ENCODE results near the gene NUTF2. TPM values are rescaled to one million over a fixed set of nuclear protein-coding genes. Genes with fewer than 3 reads are reported as not detected.
A peak's percentile ranks its signal among the peaks of the same experiment; 100 is the strongest.
"Not testable (repeated sequence)": the region's sequence is repeated elsewhere in the genome, so short reads cannot be mapped to it uniquely, and the experiment has no call there.

NUTF2 gene
- total RNA-seq, 1 experiment from 2014 or later = 145 TPM

- ChIA-PET RAD21 (ENCODE audit: low non-redundant PET in 1 of 2, low total read pairs in 2 of 2, uncharacterized antibody in 2 of 2, unreplicated experiment in 2 of 2) (no interaction called here), CTCF (interaction anchor here (1.1 to 1.9 kb wide), 2 partner anchors 47 to 190 kb away, joined by 4 to 12 read pairs; no protein-coding TSS in a partner anchor), POLR2A (no interaction called here)
- H2AFZ ChIP-seq (ENCODE audit: low read depth, low read length, poor library complexity, severe bottlenecking) = no peak overlapping the region
- H3K9me3 ChIP-seq (ENCODE audit: control insufficient read depth in 1 of 2, insufficient read depth in 1 of 2, low read depth in 1 of 2, low read length in 2 of 2) = no peaks in the 10 kb centered on the region
- H3K79me2 ChIP-seq (ENCODE audit: insufficient read depth, low read length) = peaks cover 82% of the 10 kb centered on the region
- no peak for DNase-seq (ENCODE audit: low read depth, low spot score)
- H3K36me3 ChIP-seq (ENCODE audit: control insufficient read depth in 1 of 2, insufficient read depth in 2 of 2, low read length in 2 of 2) = peaks cover 13 to 35% of the 10 kb centered on the region in 2 experiments; a peak in 3 of 4 replicates
- H3K9ac ChIP-seq (ENCODE audit: low read length) = no peak overlapping the region
- intact Hi-C loops (cut with micrococcal nuclease) = no loop called here
- no TSS peak for BruUV-seq (replicated peaks)
- peaks cover 4% of the 10 kb centered on the region; the same call in 1 of the 2 replicates for H4K20me1 ChIP-seq (ENCODE audit: insufficient read depth)
- H3K4me1 ChIP-seq (ENCODE audit: control insufficient read depth in 1 of 2, insufficient read depth in 2 of 2, low read length in 2 of 2) = peaks cover 8 to 54% of the 10 kb centered on the region in 2 experiments; a peak in 3 of 4 replicates
- peak overlapping the region; percentile 0; the same call in 1 of the 2 replicates for H3K27ac ChIP-seq (ENCODE audit: low read depth, low read length)
- TF ChIP-seq CTCF (IDR thresholded peaks at IDR 0.05 in 2 of 3, conservative IDR thresholded peaks at IDR 0.05 in 1 of 3; ENCODE audit: borderline replicate concordance in 1 of 3, insufficient read depth in 1 of 3, low read depth in 2 of 3, low read length in 2 of 3) = no peak
- TF ChIP-seq JUND (IDR thresholded peaks at IDR 0.05) = no peak
- TF ChIP-seq EZH2 (IDR thresholded peaks at IDR 0.05) = no peak
- no peak for TF ChIP-seq TCF7L2 (IDR thresholded peaks at IDR 0.05; ENCODE audit: borderline replicate concordance, extremely low read depth, insufficient read depth, insufficient read length)
- TF ChIP-seq ZNF274 (IDR thresholded peaks at IDR 0.05; ENCODE audit: low read depth, low read length) = no peak
- TF ChIP-seq CEBPB (IDR thresholded peaks at IDR 0.05; ENCODE audit: low read depth) = no peak
- no peak for TF ChIP-seq YY1 (IDR thresholded peaks at IDR 0.05; ENCODE audit: extremely low read depth, insufficient replicate concordance, low read depth, low read length)
- TF ChIP-seq SP1 (IDR thresholded peaks at IDR 0.05; ENCODE audit: low read depth) = no peak
- no peak for TF ChIP-seq ZBTB33 (IDR thresholded peaks at IDR 0.05; ENCODE audit: extremely low read depth, insufficient replicate concordance, low read length)
- no peak for TF ChIP-seq ATF3 (IDR thresholded peaks at IDR 0.05)
- H3K27me3 ChIP-seq (ENCODE audit: insufficient read depth, low read length) = no peaks in the 10 kb centered on the region
- peak overlapping the region; percentile 37 for H3K4me2 ChIP-seq (ENCODE audit: low read length)
- H3K4me3 ChIP-seq (replicated peaks in 1 of 2; ENCODE audit: low read depth in 1 of 2, low read length in 2 of 2) = no peak overlapping the region
- ATAC-seq = no peak
- no peaks in the 10 kb centered on the region for H3K9me2 ChIP-seq (ENCODE audit: insufficient read depth)
Observed at GRCh38 chr16:67862623-67863583, 16.2 kb downstream of the NUTF2 start.

- intact Hi-C loops (cut with micrococcal nuclease) = loop anchor here (2.0 kb wide), 1 partner anchor 191 kb away; no protein-coding TSS in a partner anchor
- H3K4me3 ChIP-seq (replicated peaks in 1 of 2; ENCODE audit: low read depth in 1 of 2, low read length in 2 of 2); H2AFZ ChIP-seq (ENCODE audit: low read depth, low read length, poor library complexity, severe bottlenecking); H3K9ac ChIP-seq (ENCODE audit: low read length); H3K4me2 ChIP-seq (ENCODE audit: low read length); H3K9me2 ChIP-seq (ENCODE audit: insufficient read depth); DNase-seq (ENCODE audit: low read depth, low spot score); BruUV-seq (replicated peaks); H3K9me3 ChIP-seq (ENCODE audit: control insufficient read depth in 1 of 2, insufficient read depth in 1 of 2, low read depth in 1 of 2, low read length in 2 of 2); RAD21 ChIA-PET (ENCODE audit: low non-redundant PET in 1 of 2, low total read pairs in 2 of 2, uncharacterized antibody in 2 of 2, unreplicated experiment in 2 of 2); H3K27ac ChIP-seq (ENCODE audit: low read depth, low read length); ATAC-seq; H3K27me3 ChIP-seq (ENCODE audit: insufficient read depth, low read length); H4K20me1 ChIP-seq (ENCODE audit: insufficient read depth): not testable (repeated sequence)
- CTCF ChIA-PET = interaction anchor here (1.1 to 2.1 kb wide), 3 partner anchors 48 to 191 kb away, joined by 4 to 15 read pairs (median 12); no protein-coding TSS in a partner anchor
- H3K79me2 ChIP-seq (ENCODE audit: insufficient read depth, low read length) = peaks cover 71% of the 10 kb centered on the region
- POLR2A ChIA-PET = interaction anchor here (0.9 kb wide), 1 partner anchor 49 kb away, joined by 4 read pairs; no protein-coding TSS in a partner anchor
- peaks cover 8 to 45% of the 10 kb centered on the region in 2 experiments; a peak in 3 of 4 replicates for H3K4me1 ChIP-seq (ENCODE audit: control insufficient read depth in 1 of 2, insufficient read depth in 2 of 2, low read length in 2 of 2)
- H3K36me3 ChIP-seq (ENCODE audit: control insufficient read depth in 1 of 2, insufficient read depth in 2 of 2, low read length in 2 of 2) = peaks cover 22 to 39% of the 10 kb centered on the region in 2 experiments; a peak in 3 of 4 replicates
Observed at GRCh38 chr16:67864044-67864443, 17.3 kb downstream of the NUTF2 start.
